Epithelial cell of proximal tubule (primary cell): ENCODE measurements around the gene TCEA2. TPM values are rescaled to one million over a fixed set of nuclear protein-coding genes. Genes with fewer than 3 reads are reported as not detected.

Experiments used
- DNase-seq: peaks from one replicate; pipeline ENCODE4 v3.0.0-alpha.2; 2011; ENCODE audit warnings: low read depth
- H3K4me3 ChIP-seq: 2 replicates; pipeline ENCODE4 v1.5.1; 2011; ENCODE audit warnings: low read depth, mild to moderate bottlenecking, low read length
- CTCF ChIP-seq: conservative IDR thresholded peaks from 2 replicates; pipeline ENCODE4 v1.5.1; 2012; ENCODE audit warnings: low read depth, mild to moderate bottlenecking, low read length
- total RNA-seq: library from RNA; depleted of rRNA; stranded (reverse); fragments of >200 nt; gene quantifications from 2 replicates; pipeline ENCODE4 v1.2.3, GENCODE V29; 2015

Gene TCEA2
- total RNA-seq, 1 donor from 2014 or later = 14.6 TPM

DNA sequence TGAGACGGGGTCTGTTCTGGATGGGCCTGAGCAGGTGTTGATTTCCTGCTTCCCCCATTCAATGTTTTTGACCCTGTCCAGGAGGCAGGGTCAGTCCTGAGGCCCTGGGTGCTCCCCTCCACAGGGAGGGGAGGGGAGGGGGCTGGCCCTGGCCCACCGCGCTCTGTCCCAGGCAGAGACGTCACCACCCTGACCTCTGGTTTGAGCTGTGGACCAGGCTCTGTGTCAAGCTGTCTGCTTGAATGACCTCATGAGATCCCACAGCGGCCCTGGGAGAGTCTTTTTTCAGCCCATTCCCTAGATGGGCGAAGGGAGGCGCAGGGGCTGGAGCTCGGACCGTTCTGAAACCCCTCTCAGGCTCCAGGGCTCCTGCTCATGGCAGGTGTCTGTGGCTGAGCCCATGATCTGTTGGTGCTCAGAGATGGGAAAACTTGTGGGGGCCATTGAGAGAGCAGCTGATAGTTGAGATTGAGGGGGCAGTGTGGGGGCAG lies 30.1 kb downstream of the TCEA2 start:
- no peak overlapping the region for H3K4me3 ChIP-seq
- DNase-seq = no peak
- no peak for TF ChIP-seq CTCF

DNA sequence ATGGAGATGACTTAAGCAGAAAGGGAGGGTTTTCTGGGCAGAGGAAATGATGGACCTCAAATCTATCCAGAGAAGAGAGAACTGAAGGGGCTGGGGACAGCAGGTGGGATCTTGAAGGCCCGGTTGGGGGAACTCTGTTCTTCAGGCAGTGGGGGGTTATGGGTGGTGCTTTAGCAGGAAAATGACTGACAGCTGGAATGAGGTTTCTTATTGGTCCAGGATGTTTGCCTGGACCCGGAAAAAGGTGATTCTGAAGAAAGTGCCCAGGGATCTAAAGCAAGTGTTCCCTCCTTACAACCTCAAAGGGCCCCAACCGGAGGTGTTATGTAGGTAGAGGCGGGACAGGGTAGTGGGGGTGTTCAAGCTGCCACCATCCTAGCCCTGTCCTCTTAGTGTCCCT lies 32.5 kb downstream of the TCEA2 start:
- DNase-seq = no peak
- no peak for TF ChIP-seq CTCF

DNA sequence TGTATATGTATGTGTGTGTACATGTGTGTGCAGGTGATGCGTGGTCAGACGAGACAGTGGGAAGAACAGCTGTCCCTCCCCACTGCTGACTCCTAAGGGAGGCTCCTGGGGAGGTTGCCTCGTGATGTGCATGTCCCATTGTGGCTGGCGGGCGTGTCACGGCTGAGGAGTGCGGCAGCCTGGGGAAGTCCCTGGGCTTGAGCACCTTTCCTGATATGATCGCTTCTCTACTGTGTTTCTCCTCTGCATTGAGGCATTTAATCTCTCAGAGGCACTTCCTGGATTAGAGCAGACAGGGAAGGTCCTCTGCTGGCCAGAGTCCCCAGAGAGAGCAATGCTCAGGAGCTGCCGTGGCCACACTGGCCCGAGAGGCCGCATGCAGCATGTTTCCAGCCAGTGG lies 32.9 kb downstream of the TCEA2 start:
- TF ChIP-seq CTCF = no peak

More for the DNA sequence above, 32.5 kb downstream of the TCEA2 start:
- no peak overlapping the region for H3K4me3 ChIP-seq

DNA sequence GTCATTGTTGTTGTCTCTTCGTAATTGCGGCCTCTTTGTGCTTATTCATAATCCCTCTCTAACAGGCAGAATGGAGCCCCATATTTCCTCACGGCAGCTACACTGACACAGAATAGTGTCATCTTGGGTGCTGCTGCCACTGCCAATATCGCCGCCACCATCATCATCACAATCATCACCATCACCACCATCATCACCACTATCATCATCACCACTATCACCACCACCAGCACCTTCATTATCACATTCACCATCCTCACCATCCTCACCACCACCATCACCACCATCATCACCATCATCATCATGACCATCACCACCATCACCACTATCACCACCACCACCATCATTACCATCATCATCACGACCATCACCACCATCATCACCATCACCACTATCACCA lies 33.5 kb downstream of the TCEA2 start:
- H3K4me3 ChIP-seq = no peak overlapping the region
- no peak for TF ChIP-seq CTCF
- DNase-seq = no peak

More for the DNA sequence above, 32.9 kb downstream of the TCEA2 start:
- H3K4me3 ChIP-seq = no peak overlapping the region
- DNase-seq = no peak

DNA sequence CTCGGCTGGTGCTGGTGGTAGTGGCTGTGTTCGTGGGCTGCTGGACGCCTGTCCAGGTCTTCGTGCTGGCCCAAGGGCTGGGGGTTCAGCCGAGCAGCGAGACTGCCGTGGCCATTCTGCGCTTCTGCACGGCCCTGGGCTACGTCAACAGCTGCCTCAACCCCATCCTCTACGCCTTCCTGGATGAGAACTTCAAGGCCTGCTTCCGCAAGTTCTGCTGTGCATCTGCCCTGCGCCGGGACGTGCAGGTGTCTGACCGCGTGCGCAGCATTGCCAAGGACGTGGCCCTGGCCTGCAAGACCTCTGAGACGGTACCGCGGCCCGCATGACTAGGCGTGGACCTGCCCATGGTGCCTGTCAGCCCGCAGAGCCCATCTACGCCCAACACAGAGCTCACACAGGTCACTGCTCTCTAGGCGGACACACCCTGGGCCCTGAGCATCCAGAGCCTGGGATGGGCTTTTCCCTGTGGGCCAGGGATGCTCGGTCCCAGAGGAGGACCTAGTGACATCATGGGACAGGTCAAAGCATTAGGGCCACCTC lies 35.5 kb downstream of the TCEA2 start:
- H3K4me3 ChIP-seq = no peak overlapping the region
- TF ChIP-seq CTCF = no peak
- no peak for DNase-seq

- TF ChIP-seq CTCF = no peak
- no peak overlapping the region for H3K4me3 ChIP-seq
- no peak for DNase-seq
Observed at GRCh38 chr20:64099086-64099786, 36.2 kb downstream of the TCEA2 start.

DNA sequence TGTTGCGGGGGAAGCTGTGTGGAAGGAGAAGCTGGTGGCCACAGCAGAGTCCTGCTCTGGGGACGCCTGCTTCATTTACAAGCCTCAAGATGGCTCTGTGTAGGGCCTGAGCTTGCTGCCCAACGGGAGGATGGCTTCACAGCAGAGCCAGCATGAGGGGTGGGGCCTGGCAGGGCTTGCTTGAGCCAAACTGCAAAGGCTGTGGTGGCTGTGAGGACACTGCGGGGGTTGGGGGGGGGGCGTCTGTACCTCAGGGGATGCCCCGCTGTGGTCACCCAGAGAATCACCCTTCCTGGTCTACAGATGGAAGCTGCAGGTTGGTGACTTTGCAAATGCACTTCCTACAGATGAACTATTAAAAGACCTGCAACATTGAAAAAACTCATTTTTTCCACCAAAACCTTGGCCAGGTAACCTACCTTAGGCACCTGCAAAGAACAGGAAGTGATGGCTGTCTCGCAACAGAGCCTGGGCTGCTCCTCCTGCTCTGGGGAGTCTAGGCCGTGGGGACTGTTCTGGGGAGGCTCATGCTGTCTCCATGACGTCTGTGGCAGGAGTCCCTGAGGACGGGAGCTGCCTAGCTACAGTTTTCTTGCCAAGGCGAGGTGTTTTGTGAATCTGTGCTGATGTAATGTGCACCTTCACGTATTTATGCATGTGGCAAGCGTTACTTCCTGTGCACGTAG lies 37.0 kb downstream of the TCEA2 start:
- TF ChIP-seq CTCF = no peak
- no peak overlapping the region for H3K4me3 ChIP-seq
- DNase-seq = no peak
